Measurements from ENCODE around the gene MRC2.

GRCh38 chr17:62615503-62615902, 12.0 kb upstream of the MRC2 start:
- TF ChIP-seq EZH2 (IDR thresholded peaks at IDR 0.05; ENCODE audit: borderline replicate concordance, low read depth, low read length, poor library complexity, severe bottlenecking) = no peak
- no peak for TF ChIP-seq CTCF (conservative IDR thresholded peaks at IDR 0.05; ENCODE audit: low read depth, low read length)
